ENCODE measurements around the gene ARFGEF2.

ARFGEF2 gene

GRCh38 chr20:48899881-48900280, 21.6 kb upstream of the ARFGEF2 start:
- DNase-seq: no peak

GRCh38 chr20:48901326-48901725, 20.2 kb upstream of the ARFGEF2 start:
- no peak for DNase-seq

GRCh38 chr20:48903705-48904104, 17.8 kb upstream of the ARFGEF2 start:
- no peak for DNase-seq

GRCh38 chr20:48904566-48905296, 16.8 kb upstream of the ARFGEF2 start:
- DNase-seq: peak; percentile 81

- no peak for DNase-seq
These were observed 16.2 kb upstream of the ARFGEF2 start for GRCh38 chr20:48905297-48905647.

- DNase-seq: no peak
These were observed 15.2 kb upstream of the ARFGEF2 start for GRCh38 chr20:48906221-48906877.

GRCh38 chr20:48908656-48909319, 12.7 kb upstream of the ARFGEF2 start:
- peak; percentile 42 for DNase-seq

- DNase-seq: peak; percentile 36
These were observed 11.6 kb upstream of the ARFGEF2 start for GRCh38 chr20:48909910-48910309.

- DNase-seq: peak; percentile 13
These were observed 11.1 kb upstream of the ARFGEF2 start for GRCh38 chr20:48910347-48910781.

GRCh38 chr20:48912065-48912464, 9.4 kb upstream of the ARFGEF2 start:
- DNase-seq: no peak

GRCh38 chr20:48916699-48917098, 4.8 kb upstream of the ARFGEF2 start:
- no peak for DNase-seq

GRCh38 chr20:48919336-48919881, 2.1 kb upstream of the ARFGEF2 start:
- no peak for DNase-seq

GRCh38 chr20:48919882-48920526, 1.5 kb upstream of the ARFGEF2 start:
- DNase-seq: no peak

GRCh38 chr20:48920527-48921167, 864 bp upstream of the ARFGEF2 start:
- DNase-seq: no peak

GRCh38 chr20:48921883-48922820, 641 bp downstream of the ARFGEF2 start:
- DNase-seq: no peak

GRCh38 chr20:48923149-48923718, 1.7 kb downstream of the ARFGEF2 start:
- no peak for DNase-seq

GRCh38 chr20:48924756-48925109, 3.2 kb downstream of the ARFGEF2 start:
- no peak for DNase-seq

- DNase-seq: no peak
These were observed 4.8 kb downstream of the ARFGEF2 start for GRCh38 chr20:48926267-48926666.

- DNase-seq: no peak
These were observed 5.3 kb downstream of the ARFGEF2 start for GRCh38 chr20:48926821-48927220.

- DNase-seq: no peak
These were observed 7.6 kb downstream of the ARFGEF2 start for GRCh38 chr20:48928832-48929725.

All from activated CD4-positive, alpha-beta T cell treated with anti-CD3 and anti-CD28 coated beads, Interleukin-2, Interleukin-6, amounts not matched to agents 100 ng/mL and 50 ng/mL, durations not matched to agents 16 hours and 8 hours (primary cell).